Measurements from ENCODE around the gene USP14.
"Not testable (repeated sequence)": the region's sequence is repeated elsewhere in the genome, so short reads cannot be mapped to it uniquely, and the experiment has no call there.

USP14 gene

DNA sequence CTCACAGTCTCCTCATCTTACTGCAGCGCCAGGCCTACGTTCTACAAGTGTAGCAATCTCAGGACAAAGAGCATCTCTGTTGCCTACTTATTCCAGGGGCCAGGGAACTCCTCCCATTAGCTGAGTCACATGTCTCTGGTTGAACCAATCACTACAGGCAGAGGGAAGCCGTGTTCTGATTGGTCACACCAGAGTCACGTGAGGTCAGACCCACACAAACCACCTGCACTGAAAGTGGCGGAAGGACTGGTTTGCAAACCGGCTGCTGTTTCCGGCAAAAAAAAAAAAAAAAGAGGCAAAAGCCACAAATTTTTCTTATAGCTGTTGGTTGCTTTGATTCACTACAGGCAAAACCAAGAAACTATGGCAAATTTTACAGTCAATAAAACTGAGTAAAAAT is 21.9 kb upstream of the USP14 start:
- DNase-seq (ENCODE audit: extremely low read depth, low read depth): no peak
- TF ChIP-seq, protein P1, sequence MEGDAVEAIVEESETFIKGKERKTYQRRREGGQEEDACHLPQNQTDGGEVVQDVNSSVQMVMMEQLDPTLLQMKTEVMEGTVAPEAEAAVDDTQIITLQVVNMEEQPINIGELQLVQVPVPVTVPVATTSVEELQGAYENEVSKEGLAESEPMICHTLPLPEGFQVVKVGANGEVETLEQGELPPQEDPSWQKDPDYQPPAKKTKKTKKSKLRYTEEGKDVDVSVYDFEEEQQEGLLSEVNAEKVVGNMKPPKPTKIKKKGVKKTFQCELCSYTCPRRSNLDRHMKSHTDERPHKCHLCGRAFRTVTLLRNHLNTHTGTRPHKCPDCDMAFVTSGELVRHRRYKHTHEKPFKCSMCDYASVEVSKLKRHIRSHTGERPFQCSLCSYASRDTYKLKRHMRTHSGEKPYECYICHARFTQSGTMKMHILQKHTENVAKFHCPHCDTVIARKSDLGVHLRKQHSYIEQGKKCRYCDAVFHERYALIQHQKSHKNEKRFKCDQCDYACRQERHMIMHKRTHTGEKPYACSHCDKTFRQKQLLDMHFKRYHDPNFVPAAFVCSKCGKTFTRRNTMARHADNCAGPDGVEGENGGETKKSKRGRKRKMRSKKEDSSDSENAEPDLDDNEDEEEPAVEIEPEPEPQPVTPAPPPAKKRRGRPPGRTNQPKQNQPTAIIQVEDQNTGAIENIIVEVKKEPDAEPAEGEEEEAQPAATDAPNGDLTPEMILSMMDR (IDR thresholded peaks at IDR 0.05; ENCODE audit: low read depth, low read length): no peak

DNA sequence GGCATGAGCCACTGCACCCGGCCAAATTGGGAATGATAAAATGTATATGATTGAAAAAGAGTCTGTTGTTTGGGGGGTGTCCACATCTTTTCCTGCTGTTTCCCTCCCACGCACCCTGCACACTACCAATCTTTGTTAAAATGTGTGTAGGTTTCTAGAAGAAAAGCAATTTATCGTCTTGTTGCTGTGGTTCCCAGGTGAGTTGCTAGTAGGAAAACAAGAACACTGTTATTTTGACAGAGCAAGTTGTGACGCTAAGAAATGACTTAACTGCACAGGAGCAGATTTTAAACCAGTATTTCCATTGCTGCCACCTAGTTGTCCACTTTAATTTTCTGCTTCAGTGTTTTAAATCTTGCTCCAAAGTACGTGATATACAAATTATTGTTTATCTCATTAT is 21.0 kb upstream of the USP14 start:
- TF ChIP-seq, protein P1 (IDR thresholded peaks at IDR 0.05; ENCODE audit: low read depth, low read length): no peak
- no peak for DNase-seq (ENCODE audit: extremely low read depth, low read depth)

- no peak for DNase-seq (ENCODE audit: extremely low read depth, low read depth)
- TF ChIP-seq, protein P1 (IDR thresholded peaks at IDR 0.05; ENCODE audit: low read depth, low read length): no peak
Observed at GRCh38 chr18:140670-141266, 17.6 kb upstream of the USP14 start.

GRCh38 chr18:142624-143296 is 15.6 kb upstream of the USP14 start:
- DNase-seq (ENCODE audit: extremely low read depth, low read depth): not testable (repeated sequence)

- DNase-seq (ENCODE audit: extremely low read depth, low read depth): no peak
- TF ChIP-seq, protein P1 (IDR thresholded peaks at IDR 0.05; ENCODE audit: low read depth, low read length): no peak
Observed at GRCh38 chr18:148841-149240, 9.5 kb upstream of the USP14 start.

DNA sequence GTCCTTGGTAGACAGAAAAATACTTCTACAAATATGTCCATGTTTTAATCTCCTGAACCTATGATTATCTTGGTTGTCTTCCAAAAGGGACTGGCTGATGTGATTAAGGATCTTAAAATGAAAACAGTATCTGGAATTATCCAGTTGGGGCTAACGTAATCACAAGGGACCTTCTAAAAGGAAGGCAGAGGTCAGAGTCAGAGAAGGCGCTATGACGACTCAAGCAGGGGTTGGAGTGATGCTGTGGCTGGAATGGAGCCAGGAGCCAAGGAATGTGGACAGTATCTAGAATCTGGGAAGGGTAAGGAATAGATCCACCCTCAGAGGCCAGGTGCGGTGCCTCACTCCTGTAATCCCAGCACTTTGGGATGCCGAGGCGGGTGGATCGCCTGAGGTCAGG is 4.2 kb upstream of the USP14 start:
- DNase-seq (ENCODE audit: extremely low read depth, low read depth): no peak
- TF ChIP-seq, protein P1 (IDR thresholded peaks at IDR 0.05; ENCODE audit: low read depth, low read length): no peak

DNA sequence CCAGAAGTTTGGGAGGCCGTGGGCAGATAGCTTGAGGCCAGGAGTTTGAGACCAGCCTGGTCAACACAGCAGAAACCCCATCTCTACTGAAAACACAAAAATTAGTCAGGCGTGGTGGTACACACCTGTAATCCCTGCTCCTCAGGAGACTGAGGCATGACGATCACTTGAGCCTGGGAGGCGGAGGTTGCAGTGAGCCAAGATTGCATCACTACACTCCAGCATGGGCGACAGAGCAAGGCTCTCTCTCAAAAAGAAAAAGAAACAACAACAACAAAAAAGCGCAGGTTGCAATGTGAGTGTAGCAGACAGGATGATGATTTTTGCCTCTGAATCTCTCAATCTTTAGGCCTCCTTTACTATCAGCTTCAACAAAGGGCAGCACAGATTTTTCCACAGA is 2.7 kb upstream of the USP14 start:
- no peak for DNase-seq (ENCODE audit: extremely low read depth, low read depth)
- TF ChIP-seq, protein P1 (IDR thresholded peaks at IDR 0.05; ENCODE audit: low read depth, low read length): no peak
